ENCODE results near the gene TPBG. TPM values are rescaled to one million over a fixed set of nuclear protein-coding genes. Genes with fewer than 3 reads are reported as not detected.

The TPBG gene
- total and polyA plus RNA-seq, 2 of the 4 experiments (the other 2 are of a cell fraction) = 19.7 to 71.7 TPM

DNA sequence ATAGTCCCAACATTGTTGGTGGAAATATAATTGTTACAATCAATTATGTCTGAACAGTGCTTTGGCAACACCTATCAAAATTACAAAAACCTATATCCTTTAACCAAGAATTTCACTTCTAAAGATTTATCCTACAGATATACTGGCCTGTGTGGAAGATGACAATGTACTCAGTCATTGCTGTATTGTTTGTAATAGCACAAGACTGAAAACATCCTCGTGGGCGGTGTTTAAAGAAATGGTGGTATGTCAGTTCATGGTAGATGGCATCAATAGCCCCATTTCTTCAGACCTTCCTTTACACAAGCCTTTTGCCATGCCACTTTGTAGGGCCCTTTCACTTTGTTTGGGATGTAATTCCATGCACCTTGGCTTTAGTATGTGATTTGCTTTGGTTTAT, 9.8 kb upstream of the TPBG start:
- in situ Hi-C loops (cut with MboI; ENCODE audit: low sequenced_read_pairs) (loop anchor here (25.0 kb wide), 1 partner anchor 708 kb away; the partner anchor contains the start of genes DOP1A and UBE3D), intact Hi-C loops (cut with micrococcal nuclease) (no loop called here), dilution Hi-C loops (cut with HindIII; ENCODE audit: low sequenced_read_pairs, unreplicated experiment) (no loop called here)
- no peak overlapping the region for H3K4ac ChIP-seq (ENCODE audit: low read depth, low read length)
- no peak overlapping the region for H2BK20ac ChIP-seq (ENCODE audit: low read depth, low read length)
- no peak for TF ChIP-seq NFE2L2 (IDR thresholded peaks at IDR 0.05; ENCODE audit: low read depth, low read length)
- H2BK120ac ChIP-seq (ENCODE audit: low read depth, low read length) = no peak overlapping the region
- no peak overlapping the region for H3K9ac ChIP-seq (ENCODE audit: low read depth, low read length)
- no peak overlapping the region for H2AFZ ChIP-seq (replicated peaks; ENCODE audit: low read length, poor library complexity)
- no peaks in the 10 kb centered on the region for H3K36me3 ChIP-seq (ENCODE audit: control insufficient read depth, insufficient read depth, low read length)
- DNase-seq (peak; percentile 28), ATAC-seq (ENCODE audit: low read depth) (peak; percentile 61)
- H4K8ac ChIP-seq (ENCODE audit: low read depth in 2 of 2, low read length in 2 of 2) = no peak overlapping the region
- no peak overlapping the region for H3K4me3 ChIP-seq (ENCODE audit: insufficient read depth, low read depth, low read length)
- no peak overlapping the region for H3K27ac ChIP-seq (ENCODE audit: insufficient read depth, low read length)
- no peak overlapping the region for H2BK15ac ChIP-seq (ENCODE audit: low read depth, low read length)
- H3K18ac ChIP-seq (ENCODE audit: low read depth, low read length) = peak overlapping the region; percentile 39; the same call in 1 of the 2 replicates
- H4K91ac ChIP-seq (ENCODE audit: insufficient read depth, low read depth, low read length) = no peak overlapping the region
- H3K56ac ChIP-seq (ENCODE audit: extremely low read depth, insufficient read depth, low read length) = no peak overlapping the region
- ChIA-PET CTCF (no interaction called here), POLR2A (ENCODE audit: unreplicated experiment) (no interaction called here)
- no peaks in the 10 kb centered on the region for H3K9me3 ChIP-seq (ENCODE audit: control insufficient read depth, insufficient read depth, low read length)
- H2AK9ac ChIP-seq (replicated peaks; ENCODE audit: low read depth, low read length, poor library complexity) = no peak overlapping the region
- BruUV-seq (replicated peaks) = no TSS peak
- H3K9me1 ChIP-seq (ENCODE audit: insufficient read depth, low read length) = no peaks in the 10 kb centered on the region
- H2AK5ac ChIP-seq (ENCODE audit: low read depth, low read length) = no peak overlapping the region
- no peak overlapping the region for H4K5ac ChIP-seq (ENCODE audit: low read depth, low read length)
- no peaks in the 10 kb centered on the region for H3K4me1 ChIP-seq (ENCODE audit: control insufficient read depth, insufficient read depth, low read length)
- H3K23ac ChIP-seq (ENCODE audit: low read depth, low read length) = no peak overlapping the region
- H4K20me1 ChIP-seq (ENCODE audit: insufficient read depth, low read length) = no peaks in the 10 kb centered on the region
- H3K27me3 ChIP-seq (ENCODE audit: control insufficient read depth, insufficient read depth, low read length) = no peaks in the 10 kb centered on the region
- no CpG with 5 or more reads among the region's 2 CpGs for WGBS, 2 experiments (ENCODE audit: extremely low coverage in 2 of 2, insufficient read length in 1 of 2)
- H3K14ac ChIP-seq (replicated peaks; ENCODE audit: low read depth, low read length) = no peak overlapping the region
- no peak overlapping the region for H2BK5ac ChIP-seq (ENCODE audit: low read depth, low read length, poor library complexity, severe bottlenecking)
- peak overlapping the region; percentile 41; the same call in 1 of the 2 replicates for H3K4me2 ChIP-seq (ENCODE audit: low read depth, low read length)
- no peaks in the 10 kb centered on the region for H3K79me1 ChIP-seq (ENCODE audit: low read depth in 1 of 2, low read length in 2 of 2)
